Gastroesophageal sphincter (tissue), 4 donors: ENCODE measurements around the gene TMEM9B. TPM values are rescaled to one million over a fixed set of nuclear protein-coding genes. Genes with fewer than 3 reads are reported as not detected.

Experiments
- ATAC-seq: fragments of 150-250 bp; one replicate; pipeline ENCODE4 v1.9.1; 2016; ENCODE audit warnings: mild to moderate bottlenecking, moderate library complexity
- H3K27ac ChIP-seq, 4 donors: fragments of 200-600 bp; sonication (generic) in 3 of 4; 1 replicate in 3 of 4; 2 replicates in 1 of 4; pipeline ENCODE4 v1.5.1; 2016 to 2019
- H3K27me3 ChIP-seq: fragments of 200-600 bp; sonication (generic); one replicate; pipeline ENCODE4 v1.5.1; 2019
- H3K36me3 ChIP-seq, 2 donors: fragments of 200-600 bp; sonication (generic); one replicate each; pipeline ENCODE4 v1.5.1; 2019; ENCODE audit warnings: control low read depth in 1 of 2
- H3K4me1 ChIP-seq, 3 donors: fragments of 200-600 bp; sonication (generic); 1 replicate in 2 of 3; 2 replicates in 1 of 3; pipeline ENCODE4 v1.5.1; 2016 to 2019; ENCODE audit warnings: control low read depth in 2 of 3
- H3K4me3 ChIP-seq, 2 donors: fragments of 200-600 bp; sonication (generic); one replicate each; pipeline ENCODE4 v1.5.1; 2019; ENCODE audit warnings: mild to moderate bottlenecking in 1 of 2, moderate library complexity in 1 of 2
- H3K9me3 ChIP-seq, 3 donors: fragments of 200-600 bp; sonication (generic); one replicate each; pipeline ENCODE4 v1.5.1; 2017 to 2019; ENCODE audit warnings: control low read depth in 2 of 3
- EP300 ChIP-seq: sonication (generic); formaldehyde crosslinking; IDR thresholded peaks from one replicate; pipeline ENCODE4 v1.6.1; 2017; ENCODE audit warnings: antibody characterized with exemption, mild to moderate bottlenecking
- POLR2A ChIP-seq, 2 donors: fragments of 450-650 bp; IDR thresholded peaks; one replicate each; pipeline ENCODE4 v1.6.1; 2017; ENCODE audit warnings: antibody characterized with exemption in 2 of 2, mild to moderate bottlenecking in 2 of 2, moderate library complexity in 1 of 2
- POLR2AphosphoS5 ChIP-seq: sonication (generic); formaldehyde crosslinking; IDR thresholded peaks from one replicate; pipeline ENCODE4 v1.6.1; 2017; ENCODE audit warnings: antibody characterized with exemption
- WGBS, 2 donors: methylation state at CpG; one replicate each; pipeline ENCODE4 v1.1.5; 2018; ENCODE audit warnings: low coverage in 1 of 2; 5-methylcytosine and 5-hydroxymethylcytosine counted together
- total RNA-seq, 4 donors: library from RNA; depleted of rRNA; stranded (reverse); fragments of >200 nt; gene quantifications; one replicate each; pipeline ENCODE4 v1.1.0, GENCODE V29; 2016
- TF ChIP-seq, protein P1 (sequence below), 4 experiments: fragments of 200-600 bp in 2 of 4; fragments of 450-650 bp in 2 of 4; sonication (generic) in 1 of 4; IDR thresholded peaks; one replicate each; pipeline ENCODE4 v1.5.1; 2017 to 2019; ENCODE audit warnings: antibody characterized with exemption in 4 of 4, mild to moderate bottlenecking in 2 of 4, moderate library complexity in 2 of 4

The TMEM9B gene
- total RNA-seq, 4 donors from 2014 or later, result 14.6 to 40.0 (median 21.5) TPM

- Histone ChIP-seq H3K4me3 (no peak overlapping the region), H3K36me3 (no peaks in the 10 kb centered on the region), H3K4me1 (peaks cover 0 to 22% (median 14%) of the 10 kb centered on the region in 3 donors), H3K27me3 (peaks cover 22% of the 10 kb centered on the region), H3K27ac (no peak overlapping the region), H3K9me3 (no peaks in the 10 kb centered on the region)
- ATAC-seq, result no peak
- WGBS, 2 donors, result 68 to 76% methylated on average over 3 to 6 of the region's 6 CpGs
- TF ChIP-seq POLR2A (IDR thresholded peaks at IDR 0.05), result no peak
Observed at GRCh38 chr11:9001736-9002135, 37.5 kb upstream of the TMEM9B start.

GRCh38 chr11:8998017-8998416 is 33.8 kb upstream of the TMEM9B start:
- no peak overlapping the region for H3K27ac ChIP-seq
- H3K4me1 ChIP-seq, result peaks cover 0 to 4% (median 3%) of the 10 kb centered on the region in 3 donors
- H3K36me3 ChIP-seq, result no peaks in the 10 kb centered on the region
- 75 to 94% methylated on average over 2 of the region's 2 CpGs for WGBS, 2 donors
- ATAC-seq, result no peak
- H3K9me3 ChIP-seq, result no peaks in the 10 kb centered on the region
- H3K4me3 ChIP-seq, result no peak overlapping the region
- TF ChIP-seq, protein P1, sequence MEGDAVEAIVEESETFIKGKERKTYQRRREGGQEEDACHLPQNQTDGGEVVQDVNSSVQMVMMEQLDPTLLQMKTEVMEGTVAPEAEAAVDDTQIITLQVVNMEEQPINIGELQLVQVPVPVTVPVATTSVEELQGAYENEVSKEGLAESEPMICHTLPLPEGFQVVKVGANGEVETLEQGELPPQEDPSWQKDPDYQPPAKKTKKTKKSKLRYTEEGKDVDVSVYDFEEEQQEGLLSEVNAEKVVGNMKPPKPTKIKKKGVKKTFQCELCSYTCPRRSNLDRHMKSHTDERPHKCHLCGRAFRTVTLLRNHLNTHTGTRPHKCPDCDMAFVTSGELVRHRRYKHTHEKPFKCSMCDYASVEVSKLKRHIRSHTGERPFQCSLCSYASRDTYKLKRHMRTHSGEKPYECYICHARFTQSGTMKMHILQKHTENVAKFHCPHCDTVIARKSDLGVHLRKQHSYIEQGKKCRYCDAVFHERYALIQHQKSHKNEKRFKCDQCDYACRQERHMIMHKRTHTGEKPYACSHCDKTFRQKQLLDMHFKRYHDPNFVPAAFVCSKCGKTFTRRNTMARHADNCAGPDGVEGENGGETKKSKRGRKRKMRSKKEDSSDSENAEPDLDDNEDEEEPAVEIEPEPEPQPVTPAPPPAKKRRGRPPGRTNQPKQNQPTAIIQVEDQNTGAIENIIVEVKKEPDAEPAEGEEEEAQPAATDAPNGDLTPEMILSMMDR (IDR thresholded peaks at IDR 0.05), result no peak
- peaks cover 22% of the 10 kb centered on the region for H3K27me3 ChIP-seq

DNA sequence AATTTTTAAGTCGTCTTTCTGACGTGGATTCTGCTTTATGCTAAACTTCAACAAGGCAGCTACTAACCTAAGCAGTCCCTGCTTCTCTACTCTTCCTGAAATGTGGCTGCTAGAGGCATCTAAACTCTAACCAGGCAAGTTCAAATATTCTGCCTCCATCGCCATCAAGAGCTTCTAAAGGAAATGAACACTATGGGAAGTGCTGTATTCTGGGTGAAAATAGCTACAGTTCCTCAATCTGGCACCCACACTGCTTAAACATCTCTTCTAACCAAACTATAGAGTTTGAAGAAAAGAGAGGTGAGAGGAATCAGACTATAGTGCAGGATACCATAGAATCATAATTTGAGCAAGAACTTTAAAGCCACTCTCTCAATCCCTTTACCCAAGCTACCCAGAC is 33.2 kb upstream of the TMEM9B start:
- Histone ChIP-seq H3K9me3 (no peaks in the 10 kb centered on the region), H3K4me3 (no peak overlapping the region), H3K27ac (no peak overlapping the region), H3K36me3 (no peaks in the 10 kb centered on the region), H3K4me1 (no peaks in the 10 kb centered on the region), H3K27me3 (peaks cover 22% of the 10 kb centered on the region)
- no peak for ATAC-seq
- 70 to 100% methylated on average over 1 to 2 of the region's 3 CpGs for WGBS, 2 donors
- TF ChIP-seq EP300 (no peak), POLR2AphosphoS5 (no peak), POLR2A (IDR thresholded peaks at IDR 0.05) (no peak)
- TF ChIP-seq, protein P1 (IDR thresholded peaks at IDR 0.05), result no peak

- H3K36me3 ChIP-seq, result no peaks in the 10 kb centered on the region
- H3K9me3 ChIP-seq, result no peaks in the 10 kb centered on the region
- TF ChIP-seq POLR2A (IDR thresholded peaks at IDR 0.05), result no peak
- TF ChIP-seq, protein P1 (IDR thresholded peaks at IDR 0.05), result no peak
- no peak for TF ChIP-seq EP300
- TF ChIP-seq POLR2AphosphoS5, result no peak
- H3K4me3 ChIP-seq, result no peak overlapping the region
- no peak for ATAC-seq
- no peaks in the 10 kb centered on the region for H3K27me3 ChIP-seq
- no peak overlapping the region for H3K27ac ChIP-seq
- no peaks in the 10 kb centered on the region for H3K4me1 ChIP-seq
- 74 to 91% methylated on average over 1 of the region's 1 CpG for WGBS, 2 donors
Observed at GRCh38 chr11:8989453-8989852, 25.2 kb upstream of the TMEM9B start.

GRCh38 chr11:8988329-8989234 is 24.3 kb upstream of the TMEM9B start:
- no peak for ATAC-seq
- no peaks in the 10 kb centered on the region for H3K36me3 ChIP-seq
- TF ChIP-seq, protein P1 (IDR thresholded peaks at IDR 0.05), result no peak
- TF ChIP-seq POLR2A (IDR thresholded peaks at IDR 0.05) (no peak), POLR2AphosphoS5 (no peak), EP300 (no peak)
- 85 to 100% methylated on average over 2 to 3 of the region's 3 CpGs for WGBS, 2 donors
- H3K4me1 ChIP-seq, result no peaks in the 10 kb centered on the region
- H3K9me3 ChIP-seq, result no peaks in the 10 kb centered on the region
- H3K27me3 ChIP-seq, result no peaks in the 10 kb centered on the region
- H3K27ac ChIP-seq, result no peak overlapping the region
- no peak overlapping the region for H3K4me3 ChIP-seq
